HG02870 (cell line): ENCODE results near the gene CTBS.
A peak's percentile ranks its signal among the peaks of the same experiment; 100 is the strongest.
"Not testable (repeated sequence)": the region's sequence is repeated elsewhere in the genome, so short reads cannot be mapped to it uniquely, and the experiment has no call there.

Experiments used
- ATAC-seq: cut with Tn5 transposase; IDR thresholded peaks from one replicate; pipeline ENCODE4 v1.9.1; 2021; ENCODE audit warnings: mild to moderate bottlenecking, moderate library complexity; ENCODE audit not compliant: unreplicated experiment

The CTBS gene, protein sequence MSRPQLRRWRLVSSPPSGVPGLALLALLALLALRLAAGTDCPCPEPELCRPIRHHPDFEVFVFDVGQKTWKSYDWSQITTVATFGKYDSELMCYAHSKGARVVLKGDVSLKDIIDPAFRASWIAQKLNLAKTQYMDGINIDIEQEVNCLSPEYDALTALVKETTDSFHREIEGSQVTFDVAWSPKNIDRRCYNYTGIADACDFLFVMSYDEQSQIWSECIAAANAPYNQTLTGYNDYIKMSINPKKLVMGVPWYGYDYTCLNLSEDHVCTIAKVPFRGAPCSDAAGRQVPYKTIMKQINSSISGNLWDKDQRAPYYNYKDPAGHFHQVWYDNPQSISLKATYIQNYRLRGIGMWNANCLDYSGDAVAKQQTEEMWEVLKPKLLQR

GRCh38 chr1:84573967-84574842, at the start of gene CTBS:
CTBS (minus strand) TSS chr1:84574440; CDS start chr1:84574415, 25 bp downstream.
- peak; percentile 68 for ATAC-seq

GRCh38 chr1:84621553-84621952, 47.3 kb upstream of the CTBS start:
- no peak for ATAC-seq

GRCh38 chr1:84620720-84621313, 46.6 kb upstream of the CTBS start:
- peak; percentile 91 for ATAC-seq

GRCh38 chr1:84619383-84620102, 45.3 kb upstream of the CTBS start:
- ATAC-seq: no peak

DNA sequence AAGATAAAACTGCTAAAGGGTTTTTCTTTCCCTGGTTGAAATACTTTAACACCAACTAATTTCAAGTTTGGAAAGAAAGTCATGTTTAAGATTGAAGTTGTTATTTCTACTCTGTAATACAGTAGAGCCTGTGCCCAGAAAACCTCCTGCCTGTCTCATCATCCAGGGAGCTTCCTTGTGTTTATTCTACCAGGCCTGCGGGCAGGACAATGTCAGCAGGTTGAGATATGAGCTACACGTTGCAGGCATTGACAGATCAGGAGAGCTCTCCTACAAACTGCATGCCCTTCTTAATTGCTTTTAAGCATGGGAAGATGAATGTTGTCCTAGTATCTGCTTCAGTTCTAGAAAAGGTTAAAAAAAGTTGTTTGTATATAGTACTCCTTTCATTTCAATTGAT, 43.1 kb upstream of the CTBS start:
- ATAC-seq: no peak

DNA sequence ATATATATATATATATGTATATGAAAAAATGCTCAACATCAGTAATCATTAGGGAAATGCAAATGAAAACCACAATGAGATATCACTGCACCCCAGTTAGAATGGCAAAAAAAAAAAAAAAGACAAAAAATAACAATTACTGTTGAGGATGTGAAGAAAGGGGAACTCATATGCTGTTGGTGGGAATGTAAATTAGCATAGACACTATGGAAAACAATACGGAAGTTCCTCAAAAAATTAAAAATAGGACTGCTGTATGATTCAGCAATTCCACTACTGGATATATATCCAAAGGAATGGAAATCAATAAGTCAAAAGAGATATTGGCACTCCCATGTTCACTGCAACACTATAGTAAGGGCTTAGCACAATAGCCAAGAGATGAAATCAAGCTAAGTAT, 41.5 kb upstream of the CTBS start:
- ATAC-seq: no peak

GRCh38 chr1:84613887-84614286, 39.6 kb upstream of the CTBS start:
- no peak for ATAC-seq

DNA sequence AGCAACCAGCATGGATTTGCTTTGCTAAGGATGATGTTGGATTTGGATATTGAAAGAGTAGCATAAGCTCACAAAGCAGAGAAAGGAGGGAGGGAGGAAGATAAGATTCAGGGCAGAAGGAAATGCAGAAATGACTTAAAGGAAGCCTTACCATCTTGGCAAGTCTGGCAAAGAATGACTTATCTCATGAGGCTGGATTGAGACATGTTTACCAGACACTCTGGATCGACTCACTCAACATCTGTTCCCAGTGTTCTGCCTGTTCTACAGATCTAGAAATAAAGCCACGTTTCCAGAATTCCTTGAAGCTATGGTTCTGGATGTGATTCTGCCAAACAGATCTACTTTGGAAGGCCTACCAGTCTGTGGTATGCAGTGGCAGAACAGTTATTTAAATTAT, 38.8 kb upstream of the CTBS start:
- no peak for ATAC-seq

- ATAC-seq: no peak
Observed at GRCh38 chr1:84611796-84612195, 37.6 kb upstream of the CTBS start.

GRCh38 chr1:84611091-84611490, 36.9 kb upstream of the CTBS start:
- ATAC-seq: no peak

- no peak for ATAC-seq
Observed at GRCh38 chr1:84606977-84607376, 32.7 kb upstream of the CTBS start.

- no peak for ATAC-seq
Observed at GRCh38 chr1:84605157-84605556, 30.9 kb upstream of the CTBS start.

DNA sequence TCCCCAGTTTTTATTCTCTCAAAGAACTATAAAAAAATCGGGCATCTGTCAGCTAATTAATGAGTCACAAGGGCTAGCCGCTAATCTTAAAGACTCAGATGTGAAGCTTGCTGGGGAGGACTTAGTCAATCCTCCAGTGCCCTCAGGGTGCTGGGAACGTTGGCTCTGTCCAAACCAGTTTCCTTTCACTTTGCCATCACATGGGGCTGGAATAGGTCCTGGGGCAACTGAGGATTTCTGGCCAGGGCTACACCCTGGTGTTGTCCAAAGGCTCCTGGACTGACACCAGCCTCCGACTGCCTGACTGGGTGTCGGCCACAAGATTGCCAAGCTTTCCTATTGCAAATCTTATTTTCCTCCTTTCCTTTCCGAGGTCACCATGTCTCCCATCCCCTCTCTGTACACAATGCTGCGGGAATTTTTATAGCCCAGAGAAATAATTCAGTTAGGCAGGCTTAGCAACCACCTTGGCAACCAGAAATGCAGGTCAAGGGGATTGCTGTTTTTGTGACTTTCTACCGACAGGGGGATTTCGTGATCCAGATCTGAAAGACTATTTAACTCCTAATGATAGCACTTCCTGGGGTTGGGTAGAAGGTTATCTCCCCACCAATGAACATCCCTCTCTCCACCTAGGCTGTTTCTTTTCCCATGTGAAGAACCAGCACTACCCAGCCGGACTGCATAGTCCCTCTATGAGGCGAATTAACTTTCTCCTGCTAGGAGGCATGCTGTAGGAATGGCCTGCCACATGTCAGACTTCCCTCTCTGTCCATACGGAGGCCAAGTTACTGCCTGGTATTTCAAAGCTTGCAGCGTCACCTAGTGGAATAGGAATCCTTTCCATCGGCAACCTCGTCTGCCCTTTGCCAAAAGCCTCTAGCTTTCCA, 29.9 kb upstream of the CTBS start:
- no peak for ATAC-seq

DNA sequence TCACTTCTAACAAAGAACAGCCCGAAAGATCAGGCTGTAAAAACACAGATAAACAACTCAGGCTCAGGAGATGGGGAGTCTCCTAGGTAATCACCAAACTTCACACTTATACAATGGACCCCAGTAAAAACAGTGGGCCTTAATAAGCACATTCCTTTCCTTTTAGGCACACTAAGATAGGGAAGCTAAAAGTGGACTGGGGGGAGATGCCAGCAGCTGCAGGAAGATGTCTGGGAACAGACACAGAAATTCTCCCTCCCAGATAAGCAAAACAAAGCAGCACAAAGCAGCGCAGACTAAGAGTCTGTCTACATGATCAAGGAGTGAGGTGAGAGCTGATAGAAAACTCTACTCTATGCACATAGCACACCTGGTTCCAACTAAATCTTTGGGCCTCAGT, 29.0 kb upstream of the CTBS start:
- no peak for ATAC-seq

DNA sequence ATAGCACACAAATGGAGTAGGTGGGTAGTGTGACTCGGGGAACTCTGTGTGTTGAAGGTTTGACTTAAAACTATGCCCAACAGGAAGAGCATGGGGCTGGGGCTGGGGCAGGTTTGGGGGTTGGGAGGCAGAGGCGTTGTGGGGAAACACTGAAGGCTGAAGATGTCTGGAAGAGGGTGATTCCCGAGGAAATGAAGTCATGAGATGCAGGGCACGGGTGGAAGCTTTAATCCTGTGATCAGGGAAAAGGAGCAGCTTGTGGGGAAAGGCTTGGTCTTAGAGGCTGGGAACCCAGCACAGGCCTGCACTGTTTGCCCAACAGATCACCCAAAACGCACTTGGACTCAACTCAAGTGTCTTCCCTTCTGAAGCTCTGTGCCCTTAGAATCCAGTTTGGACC, 26.6 kb upstream of the CTBS start:
- no peak for ATAC-seq

- peak; percentile 78 for ATAC-seq
Observed at GRCh38 chr1:84598846-84599741, 24.9 kb upstream of the CTBS start.

DNA sequence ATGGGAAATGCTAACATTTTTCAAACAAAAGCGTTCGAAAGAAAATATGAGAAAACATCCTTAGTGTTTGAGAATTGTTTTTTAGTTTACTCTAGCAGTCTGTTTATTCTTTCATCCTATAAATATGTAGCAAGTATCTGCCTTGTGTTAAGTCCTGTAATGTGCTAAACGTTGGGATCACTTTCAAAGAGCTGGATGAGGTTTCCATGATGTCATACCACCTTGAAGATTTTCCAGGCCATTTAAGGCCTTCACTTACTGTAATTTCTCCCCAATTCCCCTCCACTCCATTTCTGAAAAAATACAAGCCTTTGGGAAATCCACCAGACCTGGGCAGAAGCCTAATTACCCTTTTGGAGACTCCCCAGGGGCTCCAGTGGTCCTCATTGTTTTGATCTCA, 24.2 kb upstream of the CTBS start:
- peak; percentile 2 for ATAC-seq

DNA sequence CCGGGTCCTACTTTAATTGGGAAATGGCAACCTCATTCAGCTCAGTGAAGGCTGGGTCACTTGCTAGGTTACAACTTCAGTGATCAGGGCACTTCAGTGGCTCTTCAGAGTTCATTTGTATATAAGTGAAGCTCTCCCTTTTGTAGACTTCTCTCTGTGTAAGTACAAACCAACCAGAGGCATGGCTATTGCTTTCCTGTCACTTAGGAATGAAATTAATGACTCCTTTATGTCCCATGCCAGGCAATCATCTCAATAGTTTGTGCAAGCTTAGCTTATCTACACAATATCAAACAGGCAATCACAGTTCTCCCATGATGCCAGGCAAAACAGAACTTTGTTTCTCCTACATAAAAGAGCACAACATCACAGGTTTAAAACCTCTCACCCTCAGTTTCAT, 22.8 kb upstream of the CTBS start:
- no peak for ATAC-seq

- not testable (repeated sequence) for ATAC-seq
Observed at GRCh38 chr1:84594959-84595358, 20.7 kb upstream of the CTBS start.
